ENCODE results near the gene TBC1D7. TPM values are rescaled to one million over a fixed set of nuclear protein-coding genes. Genes with fewer than 3 reads are reported as not detected.

The TBC1D7 gene
- total RNA-seq, 1 experiment from 2014 or later = 44.9 TPM

- ChIA-PET POLR2A (no interaction called here), CTCF (no interaction called here)
- H3K36me3 Mint-ChIP-seq = peaks cover 48% of the 10 kb centered on the region
- H3K27me3 Mint-ChIP-seq (ENCODE audit: low read depth) = no peaks in the 10 kb centered on the region; the same call in 1 of the 2 replicates
- H3K27ac Mint-ChIP-seq = no peak overlapping the region
- no peak overlapping the region for H3K4me3 Mint-ChIP-seq
- no peak for ATAC-seq
- H3K9me3 Mint-ChIP-seq = no peaks in the 10 kb centered on the region
- TF ChIP-seq, protein P1, sequence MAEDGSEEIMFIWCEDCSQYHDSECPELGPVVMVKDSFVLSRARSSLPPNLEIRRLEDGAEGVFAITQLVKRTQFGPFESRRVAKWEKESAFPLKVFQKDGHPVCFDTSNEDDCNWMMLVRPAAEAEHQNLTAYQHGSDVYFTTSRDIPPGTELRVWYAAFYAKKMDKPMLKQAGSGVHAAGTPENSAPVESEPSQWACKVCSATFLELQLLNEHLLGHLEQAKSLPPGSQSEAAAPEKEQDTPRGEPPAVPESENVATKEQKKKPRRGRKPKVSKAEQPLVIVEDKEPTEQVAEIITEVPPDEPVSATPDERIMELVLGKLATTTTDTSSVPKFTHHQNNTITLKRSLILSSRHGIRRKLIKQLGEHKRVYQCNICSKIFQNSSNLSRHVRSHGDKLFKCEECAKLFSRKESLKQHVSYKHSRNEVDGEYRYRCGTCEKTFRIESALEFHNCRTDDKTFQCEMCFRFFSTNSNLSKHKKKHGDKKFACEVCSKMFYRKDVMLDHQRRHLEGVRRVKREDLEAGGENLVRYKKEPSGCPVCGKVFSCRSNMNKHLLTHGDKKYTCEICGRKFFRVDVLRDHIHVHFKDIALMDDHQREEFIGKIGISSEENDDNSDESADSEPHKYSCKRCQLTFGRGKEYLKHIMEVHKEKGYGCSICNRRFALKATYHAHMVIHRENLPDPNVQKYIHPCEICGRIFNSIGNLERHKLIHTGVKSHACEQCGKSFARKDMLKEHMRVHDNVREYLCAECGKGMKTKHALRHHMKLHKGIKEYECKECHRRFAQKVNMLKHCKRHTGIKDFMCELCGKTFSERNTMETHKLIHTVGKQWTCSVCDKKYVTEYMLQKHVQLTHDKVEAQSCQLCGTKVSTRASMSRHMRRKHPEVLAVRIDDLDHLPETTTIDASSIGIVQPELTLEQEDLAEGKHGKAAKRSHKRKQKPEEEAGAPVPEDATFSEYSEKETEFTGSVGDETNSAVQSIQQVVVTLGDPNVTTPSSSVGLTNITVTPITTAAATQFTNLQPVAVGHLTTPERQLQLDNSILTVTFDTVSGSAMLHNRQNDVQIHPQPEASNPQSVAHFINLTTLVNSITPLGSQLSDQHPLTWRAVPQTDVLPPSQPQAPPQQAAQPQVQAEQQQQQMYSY (CRISPR knock-in tag; IDR thresholded peaks at IDR 0.05) = no peak
- TF ChIP-seq TEAD4 (CRISPR knock-in tag; IDR thresholded peaks at IDR 0.05) = no peak
- no peak for TF ChIP-seq FOXK1 (CRISPR knock-in tag; IDR thresholded peaks at IDR 0.05)
- TF ChIP-seq NR1H2 (CRISPR knock-in tag; IDR thresholded peaks at IDR 0.05) = no peak
- no peak for TF ChIP-seq KAT7 (CRISPR knock-in tag; IDR thresholded peaks at IDR 0.05; ENCODE audit: borderline replicate concordance)
- no peak for TF ChIP-seq RORB (CRISPR knock-in tag; IDR thresholded peaks at IDR 0.05)
- TF ChIP-seq CREB1 (CRISPR knock-in tag; IDR thresholded peaks at IDR 0.05) = no peak
- TF ChIP-seq ATF1 (CRISPR knock-in tag; IDR thresholded peaks at IDR 0.05) = no peak
- TF ChIP-seq GTF2I (CRISPR knock-in tag; conservative IDR thresholded peaks at IDR 0.05) = no peak
- no peak for TF ChIP-seq CBFB (CRISPR knock-in tag; IDR thresholded peaks at IDR 0.05; ENCODE audit: low read depth)
- no peak for TF ChIP-seq ZNF317 (CRISPR knock-in tag; IDR thresholded peaks at IDR 0.05; ENCODE audit: borderline replicate concordance, low read depth)
- no peak for TF ChIP-seq RELA (CRISPR knock-in tag; IDR thresholded peaks at IDR 0.05; ENCODE audit: borderline replicate concordance)
- TF ChIP-seq, protein P2, sequence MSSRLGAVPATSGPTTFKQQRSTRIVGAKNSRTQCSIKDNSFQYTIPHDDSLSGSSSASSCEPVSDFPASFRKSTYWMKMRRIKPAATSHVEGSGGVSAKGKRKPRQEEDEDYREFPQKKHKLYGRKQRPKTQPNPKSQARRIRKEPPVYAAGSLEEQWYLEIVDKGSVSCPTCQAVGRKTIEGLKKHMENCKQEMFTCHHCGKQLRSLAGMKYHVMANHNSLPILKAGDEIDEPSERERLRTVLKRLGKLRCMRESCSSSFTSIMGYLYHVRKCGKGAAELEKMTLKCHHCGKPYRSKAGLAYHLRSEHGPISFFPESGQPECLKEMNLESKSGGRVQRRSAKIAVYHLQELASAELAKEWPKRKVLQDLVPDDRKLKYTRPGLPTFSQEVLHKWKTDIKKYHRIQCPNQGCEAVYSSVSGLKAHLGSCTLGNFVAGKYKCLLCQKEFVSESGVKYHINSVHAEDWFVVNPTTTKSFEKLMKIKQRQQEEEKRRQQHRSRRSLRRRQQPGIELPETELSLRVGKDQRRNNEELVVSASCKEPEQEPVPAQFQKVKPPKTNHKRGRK (CRISPR knock-in tag; IDR thresholded peaks at IDR 0.05; ENCODE audit: borderline replicate concordance) = no peak
- no peak for TF ChIP-seq NR3C1 (CRISPR knock-in tag; conservative IDR thresholded peaks at IDR 0.05; ENCODE audit: low read depth)
- TF ChIP-seq JAZF1 (CRISPR knock-in tag; IDR thresholded peaks at IDR 0.05) = no peak
- no peaks in the 10 kb centered on the region for H3K4me1 Mint-ChIP-seq
- DNase-seq (ENCODE audit: low spot score) = no peak
These were observed 23.6 kb downstream of the TBC1D7 start for GRCh38 chr6:13304580-13305260.

- no peak for ATAC-seq
- Mint-ChIP-seq H3K4me3 (no peak overlapping the region), H3K36me3 (peaks cover 47% of the 10 kb centered on the region), H3K4me1 (no peaks in the 10 kb centered on the region), H3K9me3 (no peaks in the 10 kb centered on the region), H3K27ac (no peak overlapping the region), H3K27me3 (ENCODE audit: low read depth) (no peaks in the 10 kb centered on the region; the same call in 1 of the 2 replicates)
- no peak for DNase-seq (ENCODE audit: low spot score)
- ChIA-PET CTCF (no interaction called here), POLR2A (no interaction called here)
- TF ChIP-seq NFYB (CRISPR knock-in tag; conservative IDR thresholded peaks at IDR 0.05; ENCODE audit: low read depth) (no peak), E2F5 (CRISPR knock-in tag; IDR thresholded peaks at IDR 0.05) (no peak), FOXK1 (CRISPR knock-in tag; IDR thresholded peaks at IDR 0.05) (no peak), NFE2L1 (CRISPR knock-in tag; IDR thresholded peaks at IDR 0.05) (no peak), CTCF (IDR thresholded peaks at IDR 0.05) (no peak), ZNF263 (CRISPR knock-in tag; IDR thresholded peaks at IDR 0.05; ENCODE audit: low read depth) (no peak), NR2C2 (CRISPR knock-in tag; IDR thresholded peaks at IDR 0.05) (no peak), TCF7 (CRISPR knock-in tag; IDR thresholded peaks at IDR 0.05; ENCODE audit: low read depth) (no peak), E2F4 (CRISPR knock-in tag; IDR thresholded peaks at IDR 0.05; ENCODE audit: borderline replicate concordance, low read depth) (no peak), PREB (CRISPR knock-in tag; IDR thresholded peaks at IDR 0.05; ENCODE audit: borderline replicate concordance) (no peak)
- TF ChIP-seq, protein P3, sequence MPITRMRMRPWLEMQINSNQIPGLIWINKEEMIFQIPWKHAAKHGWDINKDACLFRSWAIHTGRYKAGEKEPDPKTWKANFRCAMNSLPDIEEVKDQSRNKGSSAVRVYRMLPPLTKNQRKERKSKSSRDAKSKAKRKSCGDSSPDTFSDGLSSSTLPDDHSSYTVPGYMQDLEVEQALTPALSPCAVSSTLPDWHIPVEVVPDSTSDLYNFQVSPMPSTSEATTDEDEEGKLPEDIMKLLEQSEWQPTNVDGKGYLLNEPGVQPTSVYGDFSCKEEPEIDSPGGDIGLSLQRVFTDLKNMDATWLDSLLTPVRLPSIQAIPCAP (CRISPR knock-in tag; IDR thresholded peaks at IDR 0.05) = no peak
These were observed 24.2 kb downstream of the TBC1D7 start for GRCh38 chr6:13304101-13304500.

Measured in WTC11 (cell line).